Measurements from ENCODE around the gene PLEKHG4.
A peak's percentile ranks its signal among the peaks of the same experiment; 100 is the strongest.

Gene PLEKHG4

DNA sequence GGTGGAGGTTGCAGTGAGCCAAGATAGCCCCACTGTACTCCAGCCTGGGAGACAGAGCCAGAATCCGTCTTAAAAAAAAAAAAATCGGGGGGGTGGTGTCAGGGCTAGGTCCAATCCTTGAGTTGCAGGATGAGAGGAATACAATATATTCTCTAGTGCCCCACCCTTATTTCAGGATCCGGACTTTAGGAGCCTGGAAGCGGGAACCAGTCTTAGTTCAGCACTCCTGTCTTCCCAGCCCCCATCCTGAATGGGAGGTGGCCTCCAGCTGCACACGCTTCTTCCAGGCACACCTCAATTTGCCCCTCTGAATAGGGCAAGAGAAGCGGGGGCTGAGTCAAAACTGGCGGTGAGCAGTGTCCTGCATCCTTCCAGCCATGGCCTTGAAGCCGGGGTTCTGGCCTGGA lies 33.7 kb upstream of the PLEKHG4 start:
- H3K27ac ChIP-seq (ENCODE audit: insufficient read depth, low read length, poor library complexity, severe bottlenecking), result peak overlapping the region; percentile 92
- peaks cover 51% of the 10 kb centered on the region for H3K4me1 ChIP-seq (ENCODE audit: control insufficient read depth, insufficient read depth, low read length, poor library complexity, severe bottlenecking)
- peak overlapping the region; percentile 69 for H3K4me3 ChIP-seq (ENCODE audit: insufficient read depth, low read depth, low read length, poor library complexity, severe bottlenecking)
- H3K9me3 ChIP-seq (ENCODE audit: control insufficient read depth, low read length), result no peaks in the 10 kb centered on the region
- DNase-seq, result no peak
- no peaks in the 10 kb centered on the region for H3K36me3 ChIP-seq (ENCODE audit: control insufficient read depth, insufficient read depth, low read length)
- H3K27me3 ChIP-seq (replicated peaks; ENCODE audit: control insufficient read depth, insufficient read depth, low read length, poor library complexity, severe bottlenecking), result peaks cover 4% of the 10 kb centered on the region

DNA sequence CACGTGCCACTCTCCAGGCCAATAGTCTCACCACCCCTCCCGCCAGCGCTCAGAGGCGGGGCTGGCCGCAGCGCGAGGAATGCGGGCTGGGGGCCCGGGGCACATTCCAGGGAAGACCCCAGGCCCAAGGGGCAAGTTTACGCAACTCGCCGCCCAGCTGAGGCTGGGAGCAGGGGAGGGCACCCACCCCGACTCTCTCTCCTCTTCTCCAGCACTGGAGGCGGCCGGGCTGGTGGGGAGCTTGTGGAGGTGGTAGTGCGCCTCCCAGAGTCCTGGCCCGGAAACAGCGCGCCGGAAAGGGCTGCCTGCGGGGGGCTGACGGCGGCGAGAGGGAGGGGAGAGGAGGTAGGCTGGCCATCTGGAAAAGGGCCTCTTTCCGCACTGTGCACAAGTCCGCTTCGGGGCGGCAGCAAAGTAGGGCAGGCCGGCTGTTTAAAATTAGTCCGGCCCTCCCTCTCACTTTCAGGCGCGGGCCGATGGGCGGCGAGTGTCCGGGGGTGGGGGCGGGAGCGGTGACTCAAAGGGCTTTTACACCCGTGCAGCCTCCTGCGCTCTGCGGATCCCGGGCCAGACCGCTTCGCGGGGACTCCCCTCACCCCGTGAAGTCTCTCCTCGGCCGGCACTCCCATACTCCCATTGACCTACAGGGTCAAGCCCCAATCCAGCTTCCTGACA lies 33.1 kb upstream of the PLEKHG4 start:
- DNase-seq, result peak; percentile 46 to 50 (median 47)
- Histone ChIP-seq H3K4me1 (ENCODE audit: control insufficient read depth, insufficient read depth, low read length, poor library complexity, severe bottlenecking) (peaks cover 51% of the 10 kb centered on the region), H3K36me3 (ENCODE audit: control insufficient read depth, insufficient read depth, low read length) (no peaks in the 10 kb centered on the region), H3K4me3 (ENCODE audit: insufficient read depth, low read depth, low read length, poor library complexity, severe bottlenecking) (peak overlapping the region; percentile 69), H3K27ac (ENCODE audit: insufficient read depth, low read length, poor library complexity, severe bottlenecking) (peak overlapping the region; percentile 92), H3K27me3 (replicated peaks; ENCODE audit: control insufficient read depth, insufficient read depth, low read length, poor library complexity, severe bottlenecking) (peaks cover 4% of the 10 kb centered on the region), H3K9me3 (ENCODE audit: control insufficient read depth, low read length) (no peaks in the 10 kb centered on the region)

DNA sequence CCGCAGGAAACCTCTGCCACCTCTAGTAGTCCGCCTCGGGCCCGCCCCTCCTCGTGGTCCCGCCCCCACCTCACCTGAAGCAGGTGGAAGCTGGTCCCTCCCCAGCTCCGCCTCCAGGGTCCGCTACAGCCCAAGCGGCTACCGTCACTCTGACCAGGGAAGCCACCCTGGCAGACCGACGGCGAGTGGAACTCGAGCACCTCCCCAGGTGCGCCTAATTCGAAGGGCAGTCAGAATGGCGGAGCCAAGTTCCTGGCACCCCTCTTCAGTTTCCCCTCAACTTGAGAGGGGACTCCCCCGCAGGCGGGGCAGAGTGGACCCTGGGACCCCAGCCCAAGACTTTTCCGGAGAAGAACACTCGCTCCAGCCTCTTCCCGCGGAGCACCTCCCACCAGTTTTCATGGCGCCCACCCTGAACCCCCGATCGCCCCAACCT lies 32.6 kb upstream of the PLEKHG4 start:
- Histone ChIP-seq H3K4me1 (ENCODE audit: control insufficient read depth, insufficient read depth, low read length, poor library complexity, severe bottlenecking) (peaks cover 51% of the 10 kb centered on the region), H3K27ac (ENCODE audit: insufficient read depth, low read length, poor library complexity, severe bottlenecking) (peak overlapping the region; percentile 92), H3K27me3 (replicated peaks; ENCODE audit: control insufficient read depth, insufficient read depth, low read length, poor library complexity, severe bottlenecking) (peaks cover 4% of the 10 kb centered on the region), H3K36me3 (ENCODE audit: control insufficient read depth, insufficient read depth, low read length) (no peaks in the 10 kb centered on the region), H3K9me3 (ENCODE audit: control insufficient read depth, low read length) (no peaks in the 10 kb centered on the region), H3K4me3 (ENCODE audit: insufficient read depth, low read depth, low read length, poor library complexity, severe bottlenecking) (peak overlapping the region; percentile 69)
- no peak for DNase-seq

DNA sequence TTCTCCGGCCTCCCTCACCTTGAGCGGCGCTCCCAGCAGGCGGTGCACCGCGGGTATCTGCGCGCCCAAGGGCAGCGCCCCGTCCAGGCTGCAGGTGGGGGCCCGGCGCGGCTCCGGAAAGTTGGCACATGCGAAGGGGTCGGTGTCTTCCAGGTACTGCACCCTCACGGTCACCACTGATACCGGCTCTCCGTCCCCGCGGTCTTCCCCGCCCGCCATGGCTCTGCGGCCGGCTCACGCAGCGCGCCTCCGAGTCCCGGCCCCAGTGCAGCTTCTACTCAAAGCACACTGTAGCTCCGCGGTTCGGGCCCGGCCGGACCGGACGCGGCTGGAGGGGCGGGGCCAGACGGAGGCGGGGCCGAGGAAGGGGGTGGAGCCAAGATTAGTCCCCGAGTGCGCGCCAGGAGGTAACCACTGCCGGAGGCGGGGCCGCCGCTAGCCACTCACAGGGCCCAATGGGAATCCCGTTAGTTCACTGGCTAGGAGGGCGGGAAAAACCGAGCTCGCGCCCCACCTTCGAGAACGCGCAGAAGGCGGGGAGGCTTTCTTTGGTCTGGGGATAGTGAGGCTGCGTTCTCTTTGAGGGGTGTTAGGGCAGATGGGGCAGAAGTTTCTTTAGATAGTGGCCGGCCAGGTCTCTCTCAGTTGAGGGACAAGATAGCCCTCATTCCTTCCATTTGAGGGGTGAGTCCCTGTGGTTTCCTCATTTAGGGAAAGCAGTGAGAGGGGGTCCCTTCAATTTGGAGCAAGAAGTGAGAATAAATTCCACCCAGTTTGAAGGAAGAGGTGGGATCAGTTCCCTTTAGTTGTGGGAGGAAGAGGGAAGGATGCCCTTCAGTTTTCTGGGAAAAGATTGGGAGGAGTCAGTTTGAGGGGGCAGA lies 31.9 kb upstream of the PLEKHG4 start, which contains the start of gene FHOD1:
FHOD1 (minus strand) TSS at position 290 of the 881 bp plus-strand sequence; CDS start at position 219, 71 bp downstream.
- Histone ChIP-seq H3K36me3 (ENCODE audit: control insufficient read depth, insufficient read depth, low read length) (no peaks in the 10 kb centered on the region), H3K4me1 (ENCODE audit: control insufficient read depth, insufficient read depth, low read length, poor library complexity, severe bottlenecking) (peaks cover 51% of the 10 kb centered on the region)
- peak; percentile 93 to 94 (median 94) for DNase-seq

DNA sequence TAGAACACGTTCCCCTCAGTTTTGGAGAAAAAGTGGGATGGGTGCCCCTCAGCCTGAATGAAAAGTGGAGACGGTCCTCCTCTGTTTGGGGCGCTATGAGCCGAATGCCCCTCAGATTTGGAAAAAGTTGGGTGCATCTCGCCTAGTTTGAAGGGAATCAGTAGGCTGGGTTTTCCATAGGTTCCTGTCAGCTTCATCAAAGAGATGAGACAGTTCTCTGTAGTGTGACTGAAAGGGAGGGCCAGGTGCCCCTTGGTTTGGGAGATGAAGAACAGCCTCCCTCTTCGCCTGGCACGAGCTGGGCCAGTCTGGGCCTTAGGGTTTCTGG lies 31.3 kb upstream of the PLEKHG4 start:
- Histone ChIP-seq H3K4me3 (ENCODE audit: insufficient read depth, low read depth, low read length, poor library complexity, severe bottlenecking) (peak overlapping the region; percentile 69), H3K9me3 (ENCODE audit: control insufficient read depth, low read length) (no peaks in the 10 kb centered on the region), H3K4me1 (ENCODE audit: control insufficient read depth, insufficient read depth, low read length, poor library complexity, severe bottlenecking) (peaks cover 51% of the 10 kb centered on the region), H3K27me3 (replicated peaks; ENCODE audit: control insufficient read depth, insufficient read depth, low read length, poor library complexity, severe bottlenecking) (peaks cover 4% of the 10 kb centered on the region), H3K27ac (ENCODE audit: insufficient read depth, low read length, poor library complexity, severe bottlenecking) (peak overlapping the region; percentile 92), H3K36me3 (ENCODE audit: control insufficient read depth, insufficient read depth, low read length) (no peaks in the 10 kb centered on the region)
- no peak for DNase-seq

More for the DNA sequence above, 31.9 kb upstream of the PLEKHG4 start, which contains the start of gene FHOD1:
- peak within 1 kb of the TSS; percentile 69 for H3K4me3 ChIP-seq (ENCODE audit: insufficient read depth, low read depth, low read length, poor library complexity, severe bottlenecking)
- peak within 1 kb of the TSS; percentile 92 for H3K27ac ChIP-seq (ENCODE audit: insufficient read depth, low read length, poor library complexity, severe bottlenecking)
- H3K27me3 ChIP-seq (replicated peaks; ENCODE audit: control insufficient read depth, insufficient read depth, low read length, poor library complexity, severe bottlenecking), result peaks cover 4% of the 10 kb centered on the region
- H3K9me3 ChIP-seq (ENCODE audit: control insufficient read depth, low read length), result no peaks in the 10 kb centered on the region

DNA sequence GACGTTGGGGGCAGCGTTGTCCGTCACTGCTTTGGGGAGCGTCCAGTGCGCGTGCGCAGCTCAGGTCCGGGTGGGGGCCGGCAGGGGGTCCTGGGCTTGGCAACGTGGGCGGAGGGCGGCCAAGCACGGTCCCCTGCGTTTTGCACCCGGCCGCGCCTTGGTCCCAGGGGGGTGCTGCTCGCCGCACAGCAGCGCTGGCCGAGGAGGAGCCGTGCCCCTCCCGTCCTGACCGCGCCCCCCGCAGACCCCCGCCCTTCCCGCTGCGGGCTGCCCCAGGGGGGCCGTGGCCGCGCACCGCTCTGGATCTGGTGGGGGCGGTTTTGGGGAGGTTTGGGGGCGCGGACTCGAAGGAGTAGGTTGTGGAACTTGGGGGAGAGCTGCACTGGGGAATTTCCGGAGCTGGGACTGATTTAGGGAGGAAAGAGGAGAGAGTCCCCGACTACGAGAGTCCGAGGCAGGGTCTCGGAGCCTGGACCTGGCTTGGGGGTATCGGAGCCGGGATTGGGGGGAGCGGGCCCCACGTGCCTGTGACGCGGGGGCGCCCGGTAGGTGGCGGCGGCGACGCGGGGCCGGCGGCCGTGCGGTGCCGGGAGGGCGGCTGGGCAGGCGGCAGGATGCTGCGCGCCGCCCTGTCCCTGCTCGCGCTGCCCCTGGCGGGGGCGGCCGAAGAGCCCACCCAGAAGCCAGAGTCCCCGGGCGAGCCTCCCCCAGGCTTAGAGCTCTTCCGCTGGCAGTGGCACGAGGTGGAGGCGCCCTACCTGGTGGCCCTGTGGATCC lies 30.7 kb upstream of the PLEKHG4 start, which contains the start of gene SLC9A5:
SLC9A5 (plus strand) TSS at position 579 of the 777 bp plus-strand sequence; CDS start at position 615, 36 bp downstream.
- no peaks in the 10 kb centered on the region for H3K9me3 ChIP-seq (ENCODE audit: control insufficient read depth, low read length)
- H3K4me3 ChIP-seq (ENCODE audit: insufficient read depth, low read depth, low read length, poor library complexity, severe bottlenecking), result peak within 1 kb of the TSS; percentile 69
- peaks cover 4% of the 10 kb centered on the region for H3K27me3 ChIP-seq (replicated peaks; ENCODE audit: control insufficient read depth, insufficient read depth, low read length, poor library complexity, severe bottlenecking)
- H3K27ac ChIP-seq (ENCODE audit: insufficient read depth, low read length, poor library complexity, severe bottlenecking), result peak within 1 kb of the TSS; percentile 92
- H3K36me3 ChIP-seq (ENCODE audit: control insufficient read depth, insufficient read depth, low read length), result no peaks in the 10 kb centered on the region
- peaks cover 48% of the 10 kb centered on the region for H3K4me1 ChIP-seq (ENCODE audit: control insufficient read depth, insufficient read depth, low read length, poor library complexity, severe bottlenecking)
- DNase-seq, result no peak

DNA sequence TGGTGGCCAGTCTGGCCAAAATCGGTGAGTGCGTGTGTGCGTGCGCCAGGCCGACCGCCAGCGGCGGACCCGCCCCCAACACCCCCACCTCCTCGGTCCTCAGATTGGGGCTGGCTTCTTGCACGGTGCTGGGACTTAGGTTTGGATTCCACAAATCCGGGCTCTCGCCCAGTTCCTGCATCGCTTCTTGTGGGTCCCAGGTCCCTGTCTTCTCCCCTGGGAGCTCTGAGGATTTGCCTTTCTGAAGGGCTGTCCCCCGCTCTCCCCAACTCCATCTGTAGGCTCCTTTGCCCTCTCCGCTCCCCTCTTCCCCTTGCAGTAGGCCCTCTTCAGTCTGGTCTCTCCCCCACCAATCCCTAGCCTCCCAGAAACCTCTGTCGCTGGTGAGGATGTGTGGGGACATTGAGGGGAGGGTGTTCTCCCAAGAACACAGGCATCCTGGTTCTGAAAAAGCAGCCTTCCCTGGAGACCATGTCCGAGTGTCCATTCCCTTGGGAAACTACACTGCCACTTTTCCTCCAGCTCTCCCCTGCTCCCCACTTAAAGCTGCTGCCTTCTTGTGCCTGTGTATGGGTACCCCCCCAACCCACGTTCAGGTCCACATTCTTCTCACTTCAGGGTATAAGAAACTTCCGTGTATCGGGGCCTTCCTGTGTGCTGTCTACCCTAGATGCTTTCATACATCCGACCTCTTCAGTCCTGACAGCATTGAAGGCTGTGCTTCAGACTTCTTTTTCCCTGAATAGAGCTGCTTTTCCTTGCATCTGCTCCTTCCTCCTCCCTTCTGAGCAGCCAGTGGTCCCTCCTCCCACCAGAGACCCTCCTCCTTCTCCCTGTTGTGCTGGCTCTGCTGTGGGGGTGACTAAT lies 29.9 kb upstream of the PLEKHG4 start:
- Histone ChIP-seq H3K27me3 (replicated peaks; ENCODE audit: control insufficient read depth, insufficient read depth, low read length, poor library complexity, severe bottlenecking) (peaks cover 4% of the 10 kb centered on the region), H3K4me3 (ENCODE audit: insufficient read depth, low read depth, low read length, poor library complexity, severe bottlenecking) (peak overlapping the region; percentile 69)
- DNase-seq, result no peak

DNA sequence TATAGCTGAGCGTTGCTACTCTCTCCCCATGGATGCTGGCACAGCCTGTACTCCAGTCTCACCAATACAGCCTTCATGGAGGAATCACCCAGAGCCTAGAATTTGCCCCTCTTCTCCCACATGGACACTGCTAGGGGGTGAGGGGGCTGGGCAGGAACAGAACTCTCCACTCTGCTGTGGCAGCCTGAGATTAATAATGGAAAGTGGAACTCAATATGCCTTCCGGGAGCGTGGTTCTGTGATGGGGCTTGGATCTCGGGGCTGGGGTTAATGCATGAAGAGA lies 29.3 kb upstream of the PLEKHG4 start:
- Histone ChIP-seq H3K27me3 (replicated peaks; ENCODE audit: control insufficient read depth, insufficient read depth, low read length, poor library complexity, severe bottlenecking) (peaks cover 4% of the 10 kb centered on the region), H3K4me3 (ENCODE audit: insufficient read depth, low read depth, low read length, poor library complexity, severe bottlenecking) (no peak overlapping the region), H3K36me3 (ENCODE audit: control insufficient read depth, insufficient read depth, low read length) (no peaks in the 10 kb centered on the region), H3K4me1 (ENCODE audit: control insufficient read depth, insufficient read depth, low read length, poor library complexity, severe bottlenecking) (peaks cover 36% of the 10 kb centered on the region), H3K27ac (ENCODE audit: insufficient read depth, low read length, poor library complexity, severe bottlenecking) (no peak overlapping the region), H3K9me3 (ENCODE audit: control insufficient read depth, low read length) (no peaks in the 10 kb centered on the region)
- DNase-seq, result no peak

More for the DNA sequence above, 29.9 kb upstream of the PLEKHG4 start:
- Histone ChIP-seq H3K36me3 (ENCODE audit: control insufficient read depth, insufficient read depth, low read length) (no peaks in the 10 kb centered on the region), H3K27ac (ENCODE audit: insufficient read depth, low read length, poor library complexity, severe bottlenecking) (no peak overlapping the region), H3K4me1 (ENCODE audit: control insufficient read depth, insufficient read depth, low read length, poor library complexity, severe bottlenecking) (peaks cover 41% of the 10 kb centered on the region), H3K9me3 (ENCODE audit: control insufficient read depth, low read length) (no peaks in the 10 kb centered on the region)
